HEK293T (cell line): ENCODE data around the gene HRG.

Source experiments
- FOXK2 ChIP-seq: fragments of 450-650 bp; IDR thresholded peaks from 2 replicates; pipeline ENCODE4 v1.6.1; 2016; ENCODE audit warnings: mild to moderate bottlenecking
- FOXM1 ChIP-seq: fragments of 450-650 bp; IDR thresholded peaks from 2 replicates; pipeline ENCODE4 v1.6.1; 2017; ENCODE audit warnings: mild to moderate bottlenecking, borderline replicate concordance
- SP1 ChIP-seq: fragments of 450-650 bp; IDR thresholded peaks from 2 replicates; pipeline ENCODE4 v1.6.1; 2017

- TF ChIP-seq FOXK2 (no peak), FOXM1 (no peak), SP1 (no peak)
Observed at GRCh38 chr3:186626254-186626847, 39.5 kb upstream of the HRG start.
